ENCODE data around the gene EAPP.
"Not testable (repeated sequence)": the region's sequence is repeated elsewhere in the genome, so short reads cannot be mapped to it uniquely, and the experiment has no call there.

DNA sequence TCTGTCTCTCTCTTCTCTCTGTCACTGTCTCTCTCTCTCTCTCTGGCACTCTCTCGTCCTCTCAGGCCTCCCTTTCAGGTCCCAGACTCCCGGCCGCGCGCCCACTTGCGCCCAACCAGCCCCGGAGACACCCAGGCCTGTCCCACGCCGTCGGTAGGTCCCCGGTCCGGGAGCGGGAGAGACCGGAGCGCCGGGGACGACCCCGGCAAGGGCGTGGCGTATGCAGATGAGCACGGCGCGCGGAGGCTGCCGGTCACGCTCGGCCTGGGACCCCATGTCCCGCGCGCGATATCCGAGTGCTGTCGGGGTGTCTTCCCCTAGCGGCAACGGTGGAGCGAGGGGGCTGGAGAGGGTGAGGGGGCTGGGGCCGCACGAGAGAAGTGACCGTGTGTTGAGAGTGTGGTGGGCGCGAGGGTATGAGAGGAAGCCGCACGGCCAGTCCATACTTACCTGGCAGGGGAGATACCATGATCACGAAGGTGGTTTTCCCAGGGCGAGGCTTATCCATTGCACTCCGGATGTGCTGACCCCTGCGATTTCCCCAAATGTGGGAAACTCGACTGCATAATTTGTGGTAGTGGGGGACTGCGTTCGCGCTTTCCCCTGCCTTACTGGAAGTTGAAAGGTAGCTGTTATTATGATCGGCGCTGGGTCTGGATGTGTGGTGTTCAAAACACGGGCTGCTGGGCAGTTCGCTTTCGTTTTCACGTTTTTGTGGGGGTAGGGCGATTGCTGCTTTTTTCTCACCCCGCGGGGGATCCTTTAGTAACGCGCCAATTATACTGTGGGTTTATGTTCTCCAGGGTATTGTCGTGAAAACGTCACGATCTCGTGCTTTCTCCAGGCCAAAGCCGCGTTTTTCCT lies 7.0 kb upstream of the EAPP start:
- TF ChIP-seq CTCF, POLR2A (IDR thresholded peaks at IDR 0.05): not testable (repeated sequence)

All from heart left ventricle (tissue), 13 donors.